NCI-H82 treated with DMSO at 0.1 percent for 48 hours (cell line): ENCODE results near the gene KLK1.
A peak's percentile ranks its signal among the peaks of the same experiment; 100 is the strongest.
"Not testable (repeated sequence)": the region's sequence is repeated elsewhere in the genome, so short reads cannot be mapped to it uniquely, and the experiment has no call there.

Experiments used
- DNase-seq: peaks from one replicate; lab custom pipeline; 2025; ENCODE audit not compliant: unreplicated experiment; lab: John Stamatoyannopoulos, UW

Gene KLK1

DNA sequence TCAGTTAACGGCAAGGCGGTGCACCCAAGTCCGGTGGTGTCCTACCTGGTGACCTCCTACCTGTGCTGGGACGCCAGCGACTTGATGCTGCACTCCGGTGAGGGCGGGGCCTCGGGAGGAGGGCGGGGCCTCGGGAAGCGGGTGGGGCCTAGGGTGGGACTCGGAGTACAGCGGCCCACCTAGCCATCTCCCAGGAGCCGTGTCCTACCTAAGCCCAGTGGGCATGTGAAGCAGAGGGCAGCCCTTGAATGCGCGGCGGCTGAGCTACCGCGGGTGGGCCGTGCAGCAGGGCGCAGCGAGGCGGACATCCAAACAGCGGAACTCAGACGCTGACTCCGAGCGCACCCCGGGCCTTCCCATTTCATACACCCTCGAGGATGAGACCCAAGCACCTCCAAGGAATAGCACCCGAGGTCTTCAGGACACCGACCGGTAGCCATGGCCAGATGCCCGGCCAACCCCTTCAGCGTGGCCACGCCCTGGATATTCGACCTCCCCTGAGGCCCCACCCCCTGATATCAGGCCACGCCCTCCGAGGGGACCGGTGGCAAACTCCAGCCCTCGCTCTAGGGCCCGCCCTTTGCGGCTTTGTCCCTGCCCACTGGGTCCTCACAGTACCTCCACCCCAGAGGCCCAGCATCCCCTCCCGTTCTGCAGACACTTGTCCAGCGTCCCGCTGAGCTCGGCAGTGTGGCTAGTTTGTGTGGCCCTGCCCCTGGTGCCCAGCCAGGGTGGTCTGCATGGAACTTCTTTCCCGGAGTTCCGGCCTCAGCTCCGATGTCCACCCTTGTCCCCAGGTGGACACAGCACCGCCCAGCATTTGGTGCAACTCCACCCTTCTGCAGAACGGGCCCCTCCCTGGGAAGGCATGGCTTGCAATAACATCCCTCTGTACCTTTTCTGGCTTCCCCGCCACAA is 5.4 kb downstream of the KLK1 start:
- DNase-seq = peak; percentile 28

DNA sequence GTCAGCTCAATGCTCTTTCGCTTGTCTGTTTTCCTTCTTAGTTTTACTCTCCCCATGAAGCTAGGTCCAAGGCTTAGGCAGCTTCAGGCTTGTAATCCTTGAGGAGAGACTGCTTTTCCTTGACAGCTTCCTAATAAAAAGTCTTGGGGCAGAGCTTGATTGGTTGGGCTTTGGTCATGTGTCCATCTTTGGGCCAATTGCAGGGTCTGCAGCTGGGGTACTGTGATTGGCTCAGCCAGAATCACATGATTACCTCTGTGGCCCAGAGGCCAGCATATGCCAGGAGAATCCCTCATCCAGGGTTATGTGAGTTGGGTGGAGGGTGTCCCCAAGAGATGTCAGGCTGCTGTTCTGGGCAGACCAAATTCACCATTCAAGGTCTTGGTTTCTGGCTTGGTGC is 8.1 kb downstream of the KLK1 start:
- no peak for DNase-seq

DNA sequence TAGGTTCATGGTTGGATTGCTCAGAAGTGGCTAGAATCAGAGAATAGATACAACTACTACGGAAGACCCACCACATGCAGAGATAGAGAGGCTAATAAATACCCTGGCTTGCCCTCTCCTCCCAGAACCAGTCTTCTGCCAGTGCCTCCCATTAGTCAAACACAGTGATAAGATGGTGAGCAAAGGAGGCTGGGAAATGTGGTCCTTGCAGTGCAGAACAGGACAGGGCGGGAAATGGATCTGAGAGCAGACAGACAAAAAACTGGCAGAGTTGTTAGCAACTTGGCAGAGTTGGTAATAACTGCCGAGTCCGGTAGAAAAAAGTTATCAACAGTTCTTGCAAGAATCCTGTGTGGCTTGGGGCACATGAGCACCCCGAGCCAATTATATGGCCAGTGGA is 8.7 kb downstream of the KLK1 start:
- no peak for DNase-seq

DNA sequence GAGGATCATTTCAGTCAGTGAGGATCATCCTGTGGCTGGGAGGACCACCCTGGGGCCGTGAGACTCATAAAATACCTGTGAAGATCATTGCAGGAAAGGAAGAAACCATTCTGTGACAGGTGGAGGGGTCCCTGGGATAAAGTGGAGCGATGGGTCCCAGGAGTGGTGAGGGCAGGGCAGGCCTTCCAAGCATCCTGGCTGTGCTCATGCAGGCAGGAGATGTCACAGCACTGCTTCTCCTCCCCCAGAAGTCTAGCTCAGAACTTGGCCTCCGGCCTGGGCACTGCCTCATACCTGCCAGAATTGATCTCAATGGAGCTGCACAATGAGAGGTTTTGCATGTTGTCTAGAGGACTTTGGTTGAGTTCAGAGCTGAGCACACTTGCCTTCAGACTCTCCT is 11.1 kb downstream of the KLK1 start:
- no peak for DNase-seq

DNA sequence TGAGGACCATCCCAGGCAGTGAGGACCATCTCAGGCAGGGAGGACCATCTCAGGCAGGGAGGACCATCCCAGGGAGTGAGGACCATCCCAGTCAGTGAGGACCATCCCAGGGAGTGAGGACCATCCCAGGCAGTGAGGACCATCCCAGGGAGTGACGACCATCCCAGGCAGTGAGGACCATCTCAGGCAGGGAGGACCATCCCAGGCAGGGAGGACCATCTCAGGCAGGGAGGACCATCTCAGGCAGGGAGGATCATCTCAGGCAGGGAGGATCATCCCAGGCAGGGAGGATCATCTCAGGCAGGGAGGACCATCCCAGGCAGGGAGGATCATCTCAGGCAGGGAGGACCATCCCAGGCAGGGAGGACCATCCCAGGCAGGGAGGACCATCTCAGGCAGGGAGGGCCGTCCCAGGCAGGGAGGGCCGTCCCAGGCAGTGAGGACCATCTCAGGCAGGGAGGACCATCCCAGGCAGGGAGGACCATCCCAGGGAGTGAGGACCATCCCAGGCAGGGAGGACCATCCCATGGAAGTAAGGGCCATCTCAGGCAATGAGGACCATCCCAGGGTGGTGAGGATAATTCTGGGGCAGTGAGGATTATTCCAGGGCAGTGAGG is 11.9 kb downstream of the KLK1 start:
- DNase-seq = not testable (repeated sequence)

DNA sequence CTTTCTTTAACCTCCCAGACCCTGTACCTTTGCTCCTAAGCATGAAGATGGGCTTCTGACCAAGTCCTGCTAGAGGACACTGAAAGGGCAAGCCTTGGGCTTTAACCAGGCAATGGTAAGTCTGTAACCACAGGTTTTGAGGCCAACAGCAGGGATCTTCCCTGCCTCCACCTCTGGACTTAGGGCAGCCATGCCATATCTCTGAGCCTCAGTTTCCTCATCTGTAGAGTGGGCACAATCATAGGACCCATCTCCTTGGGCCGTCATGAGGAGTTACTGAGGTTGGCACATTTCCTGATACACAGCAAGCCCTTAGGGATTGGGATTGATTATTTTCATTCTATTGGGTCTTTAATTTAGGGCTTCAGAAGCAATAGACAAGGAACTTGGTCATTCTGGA is 14.7 kb downstream of the KLK1 start:
- no peak for DNase-seq

DNA sequence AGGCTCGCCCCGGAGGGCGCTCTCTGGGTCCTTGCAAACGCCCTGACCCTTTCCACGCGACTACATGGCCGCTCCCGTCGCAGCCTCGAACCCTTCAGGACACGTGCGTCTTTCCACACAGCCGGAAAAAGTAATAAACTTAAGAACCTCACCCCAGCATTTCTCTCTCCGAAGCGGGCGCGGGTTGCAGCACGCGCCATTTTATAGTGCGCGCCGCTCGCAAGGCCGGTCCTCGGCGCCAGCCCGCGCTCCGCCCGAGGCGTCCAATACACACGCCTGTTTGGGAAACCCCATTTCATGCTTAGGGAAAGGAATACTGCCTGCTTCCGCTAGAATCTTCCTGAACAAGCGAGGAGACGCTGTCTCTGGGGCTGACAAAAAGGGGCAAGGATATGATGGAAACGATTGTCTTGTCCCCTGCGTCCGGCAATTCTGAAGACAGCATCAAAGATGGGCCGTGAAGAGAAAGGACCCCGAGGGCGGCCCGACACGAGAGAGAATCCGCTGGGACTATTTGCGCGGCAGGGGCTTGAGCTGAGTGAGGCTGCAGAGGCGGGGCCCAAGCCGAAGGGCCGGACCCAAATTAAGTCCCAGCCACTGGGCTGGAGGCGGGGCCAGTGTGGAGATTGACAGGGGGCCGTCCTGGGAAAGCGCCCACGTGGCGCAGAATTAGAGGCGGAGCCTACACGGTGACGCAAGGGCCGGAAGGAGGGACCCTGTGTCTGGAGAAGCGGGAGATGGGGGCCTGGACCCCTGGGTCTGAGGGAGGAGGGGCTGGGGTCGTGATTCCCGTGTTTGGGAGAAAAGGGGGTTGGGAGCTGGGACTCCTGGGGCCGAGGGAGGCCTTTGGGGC is 18.9 kb downstream of the KLK1 start:
- peak; percentile 89 for DNase-seq

DNA sequence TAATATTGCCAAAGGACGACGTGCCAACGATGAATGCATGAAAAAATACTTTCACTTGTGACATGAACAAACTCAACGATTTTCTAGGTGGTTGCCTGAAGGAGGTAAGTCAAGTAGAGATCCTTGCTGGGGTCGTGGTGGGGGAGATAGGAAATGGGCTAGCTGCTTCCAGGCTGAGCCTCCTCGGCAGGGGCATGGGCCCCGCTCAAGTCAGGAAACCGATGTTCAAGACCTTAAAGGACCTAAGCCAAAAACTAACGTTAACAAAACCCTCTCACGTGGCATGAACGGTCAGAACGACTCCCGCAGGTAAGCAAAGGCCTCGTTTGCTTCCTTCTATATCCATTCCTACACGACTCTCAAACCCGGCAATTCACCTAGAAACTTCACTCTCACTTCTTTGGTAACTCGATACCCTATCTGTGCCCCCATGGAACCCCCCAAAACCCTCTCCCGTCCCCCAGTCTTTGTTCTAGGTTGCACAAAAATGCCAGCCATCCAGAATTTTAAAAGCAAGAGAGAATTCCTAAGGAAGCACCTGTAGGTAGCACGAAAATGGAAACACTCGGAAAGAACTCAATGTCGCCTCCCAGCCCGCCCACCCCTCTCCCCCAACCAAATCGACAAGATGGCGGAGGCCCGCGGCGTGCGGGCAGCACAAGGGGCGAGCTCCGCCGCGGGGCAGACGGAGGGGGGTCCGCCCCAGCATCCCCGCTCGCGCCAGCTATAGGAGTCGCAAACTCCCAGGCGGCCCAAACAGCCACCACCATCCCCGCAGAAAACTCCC is 19.8 kb downstream of the KLK1 start:
- no peak for DNase-seq

DNA sequence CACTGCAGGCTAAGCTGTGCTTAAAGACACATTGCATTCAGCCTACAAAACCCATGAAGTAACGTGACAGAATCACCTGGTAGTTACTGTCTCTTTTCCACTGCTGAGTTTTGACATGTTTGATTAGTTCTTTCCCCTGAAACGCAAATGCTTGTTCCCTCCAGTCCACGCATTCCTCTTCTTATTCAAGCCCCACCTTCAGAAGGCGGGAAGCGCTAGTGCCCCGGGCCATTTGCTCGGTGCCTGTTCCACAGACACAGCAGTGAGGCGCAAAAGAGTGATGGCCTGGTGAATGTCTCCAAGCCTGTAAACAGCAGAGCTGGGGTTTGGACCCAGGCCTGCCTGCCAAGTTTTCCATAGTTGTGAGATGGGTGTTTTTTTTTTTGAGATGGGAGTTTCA is 22.5 kb downstream of the KLK1 start:
- DNase-seq = no peak

DNA sequence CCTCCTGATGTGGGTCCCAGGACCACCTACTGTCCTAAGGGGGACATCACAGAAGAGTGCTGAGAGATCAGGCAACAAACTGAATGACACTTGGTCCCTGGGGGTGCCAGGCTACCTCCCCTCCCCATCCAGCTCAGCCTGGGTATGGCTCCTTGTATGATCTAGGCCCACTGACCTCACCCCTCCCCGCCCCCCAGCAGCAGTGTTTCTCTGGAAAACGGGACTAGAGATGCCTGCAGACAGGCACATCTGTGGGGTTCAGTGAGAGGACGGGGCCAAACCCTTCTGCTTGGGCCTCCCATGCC is 24.1 kb downstream of the KLK1 start:
- no peak for DNase-seq

DNA sequence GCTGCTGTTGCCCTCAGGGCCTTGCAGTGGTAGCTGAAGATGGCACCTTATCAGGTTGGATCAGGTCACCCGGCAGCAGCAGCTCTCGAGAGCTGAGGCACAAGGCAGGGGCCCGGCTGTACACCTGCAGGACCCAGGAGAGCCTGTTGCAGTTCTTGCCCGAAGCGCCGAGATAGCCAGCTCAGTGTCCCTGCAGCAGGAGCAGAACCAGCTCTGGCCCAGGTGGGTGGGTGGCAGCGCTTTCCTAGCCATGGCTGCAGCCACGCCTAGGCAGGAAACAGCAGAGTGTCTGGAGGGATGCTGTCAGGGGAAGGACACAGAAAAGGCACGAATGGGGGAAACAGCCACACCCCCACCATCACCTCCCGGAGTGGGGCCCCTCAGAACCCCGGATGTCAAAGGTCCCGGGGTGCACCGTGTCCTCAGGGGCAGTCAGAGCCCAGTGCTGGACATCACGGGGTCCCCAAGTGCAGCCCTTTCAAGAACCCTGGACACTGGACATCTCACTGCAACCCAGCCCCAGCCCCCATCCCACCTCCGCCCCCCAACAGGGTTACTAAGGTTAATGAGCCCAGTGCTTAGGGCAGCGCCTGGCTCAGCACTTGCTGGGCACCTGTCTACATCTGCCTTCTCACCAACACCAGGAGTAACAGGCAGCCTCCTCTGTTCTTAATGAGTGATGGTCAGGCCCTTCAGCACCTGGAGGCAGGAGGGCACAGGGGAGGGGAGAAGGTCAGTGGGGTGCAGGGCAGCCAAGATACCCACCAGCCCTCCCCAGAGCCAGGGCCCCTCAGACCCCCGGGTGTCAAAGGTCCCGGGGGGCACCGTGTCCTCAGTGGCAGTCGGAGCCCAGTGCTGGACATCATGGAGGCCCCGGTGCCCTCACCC is 24.7 kb downstream of the KLK1 start:
- no peak for DNase-seq

DNA sequence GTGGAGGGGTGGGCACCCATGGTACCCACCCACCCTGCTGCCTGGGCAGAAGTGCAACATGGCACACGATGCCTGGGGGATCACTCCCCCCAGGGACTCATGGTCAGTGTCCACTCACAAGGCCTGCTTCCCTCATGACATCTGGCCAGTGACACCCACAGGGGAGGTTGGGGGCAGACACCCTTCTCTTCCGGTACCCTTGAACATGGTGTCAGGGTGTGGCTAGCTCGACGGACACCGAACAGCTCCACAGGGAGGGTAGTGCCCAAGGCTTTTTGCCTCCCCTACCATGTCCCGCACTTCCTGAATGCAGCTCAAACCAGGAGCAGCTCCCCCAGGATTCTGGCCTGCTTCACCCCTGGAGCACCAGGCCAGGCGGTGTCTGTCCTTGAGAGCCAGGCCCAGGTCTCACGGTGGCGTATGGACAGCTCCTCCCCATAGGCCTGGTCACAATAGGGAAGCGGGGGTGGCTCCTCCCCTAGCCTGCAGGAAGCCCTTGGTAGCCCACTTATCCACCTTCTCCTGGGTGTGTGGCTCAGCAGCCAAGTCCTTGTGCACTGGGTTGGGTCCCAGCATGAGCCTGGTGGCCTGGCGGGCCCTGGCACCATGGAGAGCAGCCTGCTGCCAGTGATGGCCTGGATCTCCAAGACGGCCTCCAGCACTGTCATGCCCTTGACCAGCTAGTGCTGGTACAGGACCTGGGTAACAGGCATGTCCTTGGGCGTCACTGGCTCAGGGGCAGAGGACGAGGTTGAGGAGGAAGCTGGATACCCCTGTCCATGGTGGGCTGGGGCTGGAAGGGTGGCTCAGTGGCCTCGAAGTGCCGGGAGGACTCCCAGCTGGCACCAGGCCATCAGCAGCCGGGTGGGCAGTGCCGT is 25.6 kb downstream of the KLK1 start:
- no peak for DNase-seq

DNA sequence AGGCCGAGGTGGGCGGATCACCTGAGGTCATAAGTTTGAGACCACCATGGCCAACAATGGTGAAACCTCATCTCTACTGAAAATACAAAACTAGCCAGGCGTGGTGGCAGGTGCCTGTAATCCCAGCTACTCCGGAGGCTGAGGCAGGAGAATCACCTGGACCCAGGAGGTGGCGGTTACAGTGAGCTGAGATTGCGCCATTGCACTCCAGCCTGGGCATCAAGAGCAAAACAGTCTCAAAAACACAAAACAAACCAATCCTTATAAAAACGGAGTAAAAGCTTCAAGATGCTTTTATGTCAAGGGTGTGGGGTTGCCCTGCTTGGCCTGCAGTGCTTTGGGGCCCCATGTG is 26.2 kb downstream of the KLK1 start:
- DNase-seq = no peak

DNA sequence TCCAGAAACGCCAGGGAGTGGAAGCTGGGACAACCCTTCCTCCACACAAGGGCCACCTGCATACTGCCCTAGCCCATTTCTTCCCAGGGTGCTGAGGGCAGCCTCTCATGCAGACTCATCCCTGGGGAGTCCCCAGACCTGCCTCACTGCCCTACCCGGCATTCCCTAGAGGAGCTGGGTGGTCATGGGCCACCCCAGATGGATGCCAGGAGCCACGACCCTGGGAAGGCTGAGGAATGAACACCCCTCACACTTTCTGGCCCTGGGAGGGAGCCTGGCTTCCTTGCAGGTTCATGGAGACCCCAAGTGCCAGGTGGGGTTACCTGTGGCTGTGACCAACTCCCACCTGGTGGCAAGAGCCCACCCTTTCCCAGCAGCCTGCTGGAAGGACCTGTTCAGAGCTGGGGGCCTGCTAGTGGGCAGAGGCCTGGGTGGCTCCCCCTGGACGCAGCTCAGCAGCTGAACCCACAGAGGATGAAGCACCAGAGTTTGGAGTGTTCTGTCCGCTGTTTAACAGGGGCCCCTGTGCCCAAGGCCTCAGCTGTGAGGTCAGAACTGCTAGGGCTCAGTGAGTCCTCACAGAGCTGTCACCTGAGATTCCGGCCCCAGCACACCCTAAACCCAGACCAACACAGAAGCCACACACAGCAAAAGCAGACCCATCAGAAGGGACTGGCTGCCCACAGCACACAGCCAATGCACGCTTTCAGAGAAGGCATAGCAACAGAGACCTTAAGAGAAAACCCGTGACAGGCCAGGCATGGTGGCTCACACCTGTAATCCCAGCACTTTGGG is 26.8 kb downstream of the KLK1 start:
- no peak for DNase-seq

DNA sequence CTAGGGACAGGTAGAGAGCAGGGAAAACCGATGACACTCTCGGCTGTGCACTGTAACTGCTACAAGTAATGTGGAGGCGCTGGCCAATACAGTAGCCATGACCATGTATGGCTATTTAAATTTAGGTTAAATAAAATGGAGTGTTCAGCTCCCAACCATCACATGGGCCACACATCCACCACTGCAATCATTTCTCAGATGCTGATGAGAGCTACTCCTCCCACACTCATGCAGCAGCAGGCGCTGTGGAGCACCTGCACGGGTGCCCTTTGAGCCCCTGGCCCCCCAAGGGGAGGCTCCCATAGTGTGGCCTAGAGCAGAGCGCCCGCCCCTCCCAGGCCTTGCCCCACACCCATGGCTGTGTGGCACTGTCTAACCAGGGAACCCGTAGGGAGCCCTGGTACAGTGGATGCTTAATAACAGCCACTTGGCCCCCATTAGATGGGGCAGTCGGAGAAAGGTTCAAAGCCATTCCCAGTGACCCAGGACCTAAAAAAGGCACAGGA is 27.4 kb downstream of the KLK1 start:
- DNase-seq = no peak

DNA sequence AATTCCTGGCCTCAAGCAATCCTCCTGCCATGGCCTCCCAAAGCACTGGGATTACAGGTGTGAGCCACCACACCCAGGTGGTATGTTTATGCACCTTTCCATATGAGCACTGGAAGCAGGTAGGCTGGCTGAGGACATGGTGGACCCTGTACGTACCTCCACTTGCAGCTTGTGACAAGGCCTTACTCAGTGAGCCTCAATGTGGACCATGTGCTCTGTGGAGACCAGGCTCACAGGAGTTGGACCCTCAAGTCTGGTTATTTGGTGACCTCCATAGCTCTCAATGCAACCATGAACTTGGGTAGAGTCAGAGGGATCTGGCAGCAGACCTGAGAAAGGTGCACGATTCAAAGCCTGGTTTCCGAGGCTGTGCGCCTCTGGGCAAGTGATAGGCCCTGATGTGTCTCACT is 27.9 kb downstream of the KLK1 start:
- DNase-seq = no peak

DNA sequence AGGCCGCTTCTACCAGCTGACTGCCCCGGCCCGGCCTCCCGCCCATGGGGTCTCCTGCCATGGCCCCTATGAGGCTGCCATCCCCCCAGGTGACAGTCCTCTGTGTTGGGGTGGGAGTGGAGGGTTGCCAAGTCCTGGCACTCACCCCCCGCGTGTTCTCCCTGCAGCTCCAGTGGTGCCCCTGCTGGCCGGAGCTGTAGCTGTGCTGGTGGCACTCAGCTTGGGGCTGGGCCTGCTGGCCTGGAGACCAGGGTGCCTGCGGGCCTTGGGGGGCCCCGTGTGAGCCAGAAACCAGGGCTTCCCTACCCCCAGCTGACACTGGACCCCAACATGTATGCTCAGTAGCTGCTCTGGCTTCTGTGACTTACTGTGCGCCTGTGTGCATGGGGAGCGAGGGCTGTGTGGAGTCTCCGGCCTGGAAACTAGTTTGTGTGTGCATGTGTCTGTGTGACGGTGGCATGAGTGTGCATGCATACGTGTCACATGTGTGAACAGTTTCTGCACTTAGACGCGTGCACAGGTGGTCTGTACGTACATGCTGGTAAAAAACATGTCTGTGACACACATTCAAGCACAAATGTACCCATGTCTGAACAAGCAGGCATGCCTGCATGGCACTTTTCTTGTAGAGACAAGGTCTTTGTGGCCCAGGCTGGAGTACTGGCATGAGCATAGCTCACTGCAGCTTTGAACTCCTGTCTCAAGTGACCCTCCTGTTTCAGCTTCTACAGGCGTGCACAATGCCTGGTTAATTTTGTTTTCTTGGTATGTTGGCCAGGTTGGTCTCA is 28.5 kb downstream of the KLK1 start:
- no peak for DNase-seq
